ENCODE measurements around the gene ZWILCH.

ZWILCH gene

GRCh38 chr15:66489179-66489791 lies 15.8 kb upstream of the ZWILCH start:
- no peaks in the 10 kb centered on the region for H3K36me3 ChIP-seq (ENCODE audit: insufficient read depth)
- no peak overlapping the region for H2AFZ ChIP-seq (ENCODE audit: low read depth)
- no peaks in the 10 kb centered on the region for H3K4me1 ChIP-seq (ENCODE audit: low read depth, poor library complexity, severe bottlenecking)
- no peak overlapping the region for H3K27ac ChIP-seq
- no peaks in the 10 kb centered on the region for H4K20me1 ChIP-seq (ENCODE audit: insufficient read depth)
- H3K4me2 ChIP-seq: no peak overlapping the region
- no peak overlapping the region for H3K4me3 ChIP-seq (IDR thresholded peaks at IDR 0.05; ENCODE audit: insufficient read depth, low read depth, low read length)
- H3K79me2 ChIP-seq (ENCODE audit: insufficient read depth, low read depth): no peaks in the 10 kb centered on the region; the same call in 1 of the 2 replicates
- H3K27me3 ChIP-seq (ENCODE audit: insufficient read depth, low read depth): no peaks in the 10 kb centered on the region
- H3K9ac ChIP-seq: no peak overlapping the region
- no peak for TF ChIP-seq CTCF (conservative IDR thresholded peaks at IDR 0.05; ENCODE audit: low read depth, low read length)

GRCh38 chr15:66491846-66492245 lies 13.3 kb upstream of the ZWILCH start:
- Histone ChIP-seq H3K79me2 (ENCODE audit: insufficient read depth, low read depth) (peaks cover 20% of the 10 kb centered on the region), H4K20me1 (ENCODE audit: insufficient read depth) (no peaks in the 10 kb centered on the region), H2AFZ (ENCODE audit: low read depth) (no peak overlapping the region), H3K4me2 (no peak overlapping the region), H3K27ac (no peak overlapping the region), H3K9ac (no peak overlapping the region), H3K36me3 (ENCODE audit: insufficient read depth) (no peaks in the 10 kb centered on the region), H3K27me3 (ENCODE audit: insufficient read depth, low read depth) (no peaks in the 10 kb centered on the region), H3K4me1 (ENCODE audit: low read depth, poor library complexity, severe bottlenecking) (peaks cover 13% of the 10 kb centered on the region), H3K4me3 (IDR thresholded peaks at IDR 0.05; ENCODE audit: insufficient read depth, low read depth, low read length) (no peak overlapping the region)
- TF ChIP-seq CTCF (conservative IDR thresholded peaks at IDR 0.05; ENCODE audit: low read depth, low read length): no peak

- H3K27ac ChIP-seq: no peak overlapping the region
- H3K4me3 ChIP-seq (IDR thresholded peaks at IDR 0.05; ENCODE audit: insufficient read depth, low read depth, low read length): no peak overlapping the region
- H4K20me1 ChIP-seq (ENCODE audit: insufficient read depth): no peaks in the 10 kb centered on the region
- H3K36me3 ChIP-seq (ENCODE audit: insufficient read depth): peaks cover 3% of the 10 kb centered on the region; the same call in 1 of the 2 replicates
- H3K4me2 ChIP-seq: no peak overlapping the region
- H3K4me1 ChIP-seq (ENCODE audit: low read depth, poor library complexity, severe bottlenecking): peaks cover 29% of the 10 kb centered on the region
- H2AFZ ChIP-seq (ENCODE audit: low read depth): no peak overlapping the region
- no peak for TF ChIP-seq CTCF (conservative IDR thresholded peaks at IDR 0.05; ENCODE audit: low read depth, low read length)
- H3K27me3 ChIP-seq (ENCODE audit: insufficient read depth, low read depth): no peaks in the 10 kb centered on the region
- H3K9ac ChIP-seq: no peak overlapping the region
- peaks cover 26% of the 10 kb centered on the region for H3K79me2 ChIP-seq (ENCODE audit: insufficient read depth, low read depth)
These were observed 10.9 kb upstream of the ZWILCH start for GRCh38 chr15:66494262-66494661.

- Histone ChIP-seq H3K79me2 (ENCODE audit: insufficient read depth, low read depth) (peaks cover 46% of the 10 kb centered on the region), H3K9ac (peak overlapping the region; percentile 96), H3K27me3 (ENCODE audit: insufficient read depth, low read depth) (no peaks in the 10 kb centered on the region), H4K20me1 (ENCODE audit: insufficient read depth) (peaks cover 8% of the 10 kb centered on the region), H2AFZ (ENCODE audit: low read depth) (peak overlapping the region; percentile 50; the same call in 1 of the 2 replicates), H3K4me1 (ENCODE audit: low read depth, poor library complexity, severe bottlenecking) (peaks cover 56% of the 10 kb centered on the region), H3K4me3 (IDR thresholded peaks at IDR 0.05; ENCODE audit: insufficient read depth, low read depth, low read length) (no peak overlapping the region), H3K4me2 (peak overlapping the region; percentile 94), H3K36me3 (ENCODE audit: insufficient read depth) (peaks cover 24% of the 10 kb centered on the region), H3K27ac (peak overlapping the region; percentile 96)
- TF ChIP-seq CTCF (conservative IDR thresholded peaks at IDR 0.05; ENCODE audit: low read depth, low read length): no peak
These were observed 8.1 kb upstream of the ZWILCH start for GRCh38 chr15:66496951-66497501.
